Dermis blood vessel endothelial cell (primary cell): ENCODE measurements around the gene TIPARP. TPM values are rescaled to one million over a fixed set of nuclear protein-coding genes. Genes with fewer than 3 reads are reported as not detected.
"Not testable (repeated sequence)": the region's sequence is repeated elsewhere in the genome, so short reads cannot be mapped to it uniquely, and the experiment has no call there.

ENCODE experiments used
- DNase-seq: peaks from one replicate; pipeline ENCODE4 v3.0.0; 2010
- total RNA-seq: library from RNA; depleted of rRNA; stranded (reverse); fragments of >200 nt; gene quantifications from 2 replicates; pipeline ENCODE4 v1.2.3, GENCODE V29; 2014

TIPARP gene
- total RNA-seq, 1 donor from 2014 or later = 23.1 TPM

GRCh38 chr3:156676768-156677479 is 2.5 kb downstream of the TIPARP start:
- DNase-seq = no peak

- DNase-seq = no peak
Measured at GRCh38 chr3:156677536-156677935, 3.1 kb downstream of the TIPARP start.

- DNase-seq = no peak
Measured at GRCh38 chr3:156678197-156678596, 3.8 kb downstream of the TIPARP start.

- no peak for DNase-seq
Measured at GRCh38 chr3:156680243-156680914, 6.0 kb downstream of the TIPARP start.

- peak; percentile 87 for DNase-seq
Measured at GRCh38 chr3:156681002-156681401, 6.6 kb downstream of the TIPARP start.

GRCh38 chr3:156682501-156682900 is 8.1 kb downstream of the TIPARP start:
- DNase-seq = no peak

- no peak for DNase-seq
Measured at GRCh38 chr3:156682963-156683362, 8.6 kb downstream of the TIPARP start.

GRCh38 chr3:156685198-156685597 is 10.8 kb downstream of the TIPARP start:
- no peak for DNase-seq

- no peak for DNase-seq
Measured at GRCh38 chr3:156685752-156686151, 11.4 kb downstream of the TIPARP start.

- no peak for DNase-seq
Measured at GRCh38 chr3:156687023-156687422, 12.6 kb downstream of the TIPARP start.

GRCh38 chr3:156688632-156689452 is 14.5 kb downstream of the TIPARP start:
- DNase-seq = no peak

- DNase-seq = no peak
Measured at GRCh38 chr3:156689608-156690007, 15.2 kb downstream of the TIPARP start.

GRCh38 chr3:156691920-156692319 is 17.5 kb downstream of the TIPARP start:
- DNase-seq = peak; percentile 86

- DNase-seq = peak; percentile 64
Measured at GRCh38 chr3:156693166-156693565, 18.8 kb downstream of the TIPARP start.

- DNase-seq = no peak
Measured at GRCh38 chr3:156694536-156694935, 20.1 kb downstream of the TIPARP start.

GRCh38 chr3:156702367-156702766 is 28.0 kb downstream of the TIPARP start:
- DNase-seq = no peak

- DNase-seq = no peak
Measured at GRCh38 chr3:156704370-156705036, 30.1 kb downstream of the TIPARP start.

- DNase-seq = no peak
Measured at GRCh38 chr3:156705761-156706616, 31.6 kb downstream of the TIPARP start.

GRCh38 chr3:156707588-156707987 is 33.2 kb downstream of the TIPARP start:
- DNase-seq = no peak

GRCh38 chr3:156710429-156710828 is 36.0 kb downstream of the TIPARP start:
- no peak for DNase-seq

GRCh38 chr3:156711113-156711512 is 36.7 kb downstream of the TIPARP start:
- no peak for DNase-seq

- not testable (repeated sequence) for DNase-seq
Measured at GRCh38 chr3:156711944-156712343, 37.6 kb downstream of the TIPARP start.
